Measurements from ENCODE around the gene CHST9. TPM values are rescaled to one million over a fixed set of nuclear protein-coding genes. Genes with fewer than 3 reads are reported as not detected.
A peak's percentile ranks its signal among the peaks of the same experiment; 100 is the strongest.

CHST9 gene
- polyA plus RNA-seq, 2 of the 4 experiments (the other 2 are of a cell fraction): 0.06 TPM; not detected in 1

- no peak overlapping the region for H3K4me3 ChIP-seq
- ATAC-seq (peak in 1 of 2 experiments; percentile 57; a peak in 3 of 6 replicates), DNase-seq (ENCODE audit: low read depth in 1 of 2, low spot score in 1 of 2) (peak in 1 of 2 experiments; percentile 21), FAIRE-seq (no peak)
- ChIA-PET CTCF (interaction anchor here (1.3 to 1.5 kb wide), 4 partner anchors 151 to 558 kb away, joined by 3 to 5 read pairs (median 4); no protein-coding TSS in a partner anchor), POLR2A (no interaction called here)
- H3K4me1 ChIP-seq: no peaks in the 10 kb centered on the region
- H3K4me2 ChIP-seq: no peak overlapping the region
- TF ChIP-seq NR3C1 (IDR thresholded peaks at IDR 0.05) (no peak), ZFP36 (IDR thresholded peaks at IDR 0.05; ENCODE audit: borderline replicate concordance, partially characterized antibody) (no peak), POLR2A (IDR thresholded peaks at IDR 0.05; ENCODE audit: low read length) (no peak), HOXA7 (CRISPR knock-in tag; IDR thresholded peaks at IDR 0.05) (no peak), MAZ (IDR thresholded peaks at IDR 0.05; ENCODE audit: borderline replicate concordance, low read depth, low read length) (no peak), MAFK (IDR thresholded peaks at IDR 0.05; ENCODE audit: partially characterized antibody) (no peak), FOSL2 (IDR thresholded peaks at IDR 0.05) (no peak), FOSL2 (CRISPR knock-in tag; IDR thresholded peaks at IDR 0.05) (no peak), HOXB5 (CRISPR knock-in tag; IDR thresholded peaks at IDR 0.05) (no peak), CEBPB (IDR thresholded peaks at IDR 0.05) (no peak), USF2 (IDR thresholded peaks at IDR 0.05) (no peak), FOXS1 (CRISPR knock-in tag; IDR thresholded peaks at IDR 0.05) (no peak), SMC3 (IDR thresholded peaks at IDR 0.05) (0 out of 3 replicates have a peak, but pooled peaks have one; percentile 31), CTCF (IDR thresholded peaks at IDR 0.05) (peak; percentile 24; the same call in 1 of the 3 replicates), NFE2L2 (conservative IDR thresholded peaks at IDR 0.05; ENCODE audit: low read length) (no peak), ZC3H11A (IDR thresholded peaks at IDR 0.05) (no peak), KDM1A (IDR thresholded peaks at IDR 0.05; ENCODE audit: low read depth) (no peak), RFX5 (IDR thresholded peaks at IDR 0.05) (no peak), BCL3 (IDR thresholded peaks at IDR 0.05) (no peak), CBX2 (IDR thresholded peaks at IDR 0.05; ENCODE audit: borderline replicate concordance, low read depth) (no peak), RAD21 (conservative IDR thresholded peaks at IDR 0.05 in 1 of 2, IDR thresholded peaks at IDR 0.05 in 1 of 2) (peak; percentile 51 to 52; a peak in 4 of 5 replicates), ZSCAN20 (CRISPR knock-in tag; IDR thresholded peaks at IDR 0.05) (no peak), EHF (CRISPR knock-in tag; IDR thresholded peaks at IDR 0.05) (no peak), JUN (IDR thresholded peaks at IDR 0.05) (no peak), ESRRA (IDR thresholded peaks at IDR 0.05; ENCODE audit: borderline replicate concordance, low read length) (no peak), CHD2 (IDR thresholded peaks at IDR 0.05; ENCODE audit: low read length, partially characterized antibody) (no peak), GATA3 (IDR thresholded peaks at IDR 0.05; ENCODE audit: borderline replicate concordance) (no peak)
- TF ChIP-seq, protein P1, sequence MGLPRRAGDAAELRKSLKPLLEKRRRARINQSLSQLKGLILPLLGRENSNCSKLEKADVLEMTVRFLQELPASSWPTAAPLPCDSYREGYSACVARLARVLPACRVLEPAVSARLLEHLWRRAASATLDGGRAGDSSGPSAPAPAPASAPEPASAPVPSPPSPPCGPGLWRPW (IDR thresholded peaks at IDR 0.05): no peak
- no peak overlapping the region for H3K27ac ChIP-seq
- no peaks in the 10 kb centered on the region for H3K9me3 ChIP-seq
- WGBS (ENCODE audit: missing lambda C conversion rate): 43% methylated on average over 3 of the region's 3 CpGs
Measured at GRCh38 chr18:26963292-26963691, 221.8 kb downstream of the CHST9 start.

All from A549 (cell line).